T-helper 2 cell treated with Interferon-gamma antibody and Interleukin-4, amounts not matched to agents 100 ng/mL and 5 ng/mL, for 36 hours (primary cell): ENCODE measurements around the gene IGLL5. TPM values are rescaled to one million over a fixed set of nuclear protein-coding genes. Genes with fewer than 3 reads are reported as not detected.
"Not testable (repeated sequence)": the region's sequence is repeated elsewhere in the genome, so short reads cannot be mapped to it uniquely, and the experiment has no call there.

ENCODE experiments used
- intact Hi-C: fragments of 100-400 bp; cut with micrococcal nuclease; formaldehyde crosslinking; loops from one replicate; pipeline ENCODE4 v1.15.1; 2023
- total RNA-seq: library from RNA; stranded (reverse); gene quantifications from 2 replicates; pipeline ENCODE4 v1.2.3, GENCODE V29; 2022

The IGLL5 gene
- total RNA-seq, 1 donor from 2014 or later, result not detected

DNA sequence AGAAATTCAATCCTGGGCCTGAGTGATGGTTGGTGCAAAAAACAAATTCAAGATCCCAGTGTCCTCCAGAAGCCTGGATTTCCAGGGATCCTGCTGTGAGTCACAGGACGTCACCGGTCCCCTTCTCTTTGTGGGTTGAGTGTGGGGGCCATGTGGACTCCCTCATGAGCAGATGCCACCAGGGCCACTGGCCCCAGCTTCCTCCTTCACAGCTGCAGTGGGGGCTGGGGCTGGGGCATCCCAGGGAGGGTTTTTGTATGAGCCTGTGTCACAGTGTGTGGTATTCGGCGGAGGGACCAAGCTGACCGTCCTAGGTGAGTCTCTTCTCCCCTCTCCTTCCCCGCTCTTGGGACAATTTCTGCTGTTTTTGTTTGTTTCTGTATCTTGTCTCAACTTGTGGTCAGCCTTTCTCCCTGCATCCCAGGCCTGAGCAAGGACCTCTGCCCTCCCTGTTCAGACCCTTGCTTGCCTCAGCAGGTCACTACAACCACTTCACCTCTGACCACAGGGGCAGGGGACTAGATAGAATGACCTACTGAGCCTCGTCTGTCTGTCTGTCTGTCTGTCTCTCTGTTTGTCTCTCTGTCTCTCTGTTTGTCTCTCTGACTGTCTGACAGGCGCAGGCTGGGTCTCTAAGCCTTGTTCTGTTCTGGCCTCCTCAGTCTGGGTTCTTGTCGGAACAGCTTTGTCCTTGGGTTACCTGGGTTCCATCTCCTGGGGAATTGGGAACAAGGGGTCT lies 11.9 kb downstream of the IGLL5 start:
- intact Hi-C loops, result not testable (repeated sequence)

DNA sequence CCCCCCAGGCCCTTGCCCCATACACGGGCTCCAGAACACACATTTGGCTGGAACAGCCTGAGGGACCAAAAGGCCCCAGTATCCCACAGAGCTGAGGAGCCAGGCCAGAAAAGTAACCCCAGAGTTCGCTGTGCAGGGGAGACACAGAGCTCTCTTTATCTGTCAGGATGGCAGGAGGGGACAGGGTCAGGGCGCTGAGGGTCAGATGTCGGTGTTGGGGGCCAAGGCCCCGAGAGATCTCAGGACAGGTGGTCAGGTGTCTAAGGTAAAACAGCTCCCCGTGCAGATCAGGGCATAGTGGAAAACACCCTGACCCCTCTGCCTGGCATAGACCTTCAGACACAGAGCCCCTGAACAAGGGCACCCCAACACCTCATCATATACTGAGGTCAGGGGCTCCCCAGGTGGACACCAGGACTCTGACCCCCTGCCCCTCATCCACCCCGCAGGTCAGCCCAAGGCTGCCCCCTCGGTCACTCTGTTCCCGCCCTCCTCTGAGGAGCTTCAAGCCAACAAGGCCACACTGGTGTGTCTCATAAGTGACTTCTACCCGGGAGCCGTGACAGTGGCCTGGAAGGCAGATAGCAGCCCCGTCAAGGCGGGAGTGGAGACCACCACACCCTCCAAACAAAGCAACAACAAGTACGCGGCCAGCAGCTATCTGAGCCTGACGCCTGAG lies 13.1 kb downstream of the IGLL5 start:
- intact Hi-C loops, result not testable (repeated sequence)

DNA sequence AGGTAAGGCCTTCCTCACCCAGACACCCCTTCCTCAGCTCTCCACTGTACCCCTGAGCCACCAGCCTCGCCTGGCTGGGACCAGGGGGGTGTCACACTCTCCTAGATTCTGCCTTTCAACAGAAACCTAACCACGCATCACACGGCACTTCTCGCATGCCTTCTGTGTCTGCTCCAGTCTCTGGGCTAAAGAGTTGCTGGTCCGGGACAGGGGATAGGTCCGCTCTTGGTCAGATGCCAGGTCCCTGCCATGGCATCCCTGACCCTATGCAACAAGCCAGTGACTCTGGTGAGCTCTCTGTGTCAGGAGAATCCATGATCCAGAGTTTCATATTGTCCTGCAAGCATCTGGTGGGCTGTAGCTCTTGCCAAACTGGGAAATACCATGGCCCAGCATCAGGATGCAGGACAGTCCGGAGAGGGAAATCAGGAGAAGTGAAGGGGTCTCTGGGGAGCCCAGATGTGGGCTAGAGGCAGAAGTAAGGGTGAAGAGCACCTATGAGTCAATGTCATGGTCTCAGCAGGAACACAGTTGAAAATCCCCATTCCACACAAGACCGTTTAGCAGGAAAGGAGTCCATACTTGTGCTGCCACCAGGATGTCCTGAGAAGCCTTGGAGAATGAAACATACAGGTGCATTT lies 14.1 kb downstream of the IGLL5 start:
- intact Hi-C loops, result no loop called here

DNA sequence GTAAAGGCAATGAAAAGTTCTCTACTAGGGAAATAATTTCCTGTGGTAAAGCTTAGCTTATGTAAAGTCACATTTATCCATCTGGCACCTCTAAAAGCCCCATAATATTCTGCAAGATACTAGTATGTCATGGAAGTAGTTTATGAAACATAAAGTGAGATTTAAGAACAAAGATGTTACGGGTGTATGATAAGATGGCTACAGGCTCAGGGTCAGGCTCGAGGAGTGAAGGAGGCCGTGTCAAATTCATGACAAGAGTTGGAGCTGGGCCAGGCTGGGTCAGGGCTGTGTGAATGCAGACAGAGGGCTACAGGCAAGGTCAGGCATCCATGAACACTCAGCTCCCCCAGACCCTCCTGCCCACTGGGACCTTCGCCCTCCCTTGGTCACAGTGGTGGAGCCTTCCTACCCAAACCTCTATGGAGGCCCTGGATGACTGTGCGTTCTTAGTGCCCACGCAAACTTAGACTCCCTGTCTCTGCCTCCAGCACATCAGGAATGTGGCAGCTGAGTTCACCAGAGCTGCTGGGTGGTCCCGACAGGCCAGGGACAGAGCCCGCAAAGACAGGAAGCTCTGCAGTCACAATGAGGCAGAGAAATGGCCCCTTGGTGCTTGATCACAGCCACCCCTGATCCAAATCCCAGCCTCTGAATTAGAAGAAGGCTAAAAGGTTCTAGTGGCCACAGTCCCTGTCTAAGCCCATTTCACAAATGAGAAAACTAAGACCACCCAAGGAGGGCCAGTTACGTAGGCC lies 14.8 kb downstream of the IGLL5 start:
- intact Hi-C loops, result no loop called here

DNA sequence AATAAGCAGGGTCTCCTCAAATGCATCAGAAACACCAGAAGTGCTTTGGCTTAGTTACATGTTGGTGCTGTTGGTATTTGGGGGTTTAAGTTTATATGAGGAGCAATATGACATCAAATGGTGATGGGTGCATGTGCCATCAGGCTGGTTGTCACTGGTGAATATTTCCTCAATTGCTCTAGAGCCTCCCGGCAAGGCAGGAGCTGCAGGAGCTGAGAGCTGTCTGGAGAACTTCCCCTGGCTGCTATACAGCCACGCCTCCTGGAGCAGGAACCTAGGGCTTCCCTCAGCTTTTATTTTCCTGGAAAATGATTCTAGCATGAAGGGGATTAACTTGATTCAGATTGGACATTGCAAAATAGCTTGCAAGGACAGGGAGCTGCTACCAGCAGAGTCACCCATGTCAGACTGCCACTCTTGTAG lies 15.8 kb downstream of the IGLL5 start:
- intact Hi-C loops, result no loop called here

DNA sequence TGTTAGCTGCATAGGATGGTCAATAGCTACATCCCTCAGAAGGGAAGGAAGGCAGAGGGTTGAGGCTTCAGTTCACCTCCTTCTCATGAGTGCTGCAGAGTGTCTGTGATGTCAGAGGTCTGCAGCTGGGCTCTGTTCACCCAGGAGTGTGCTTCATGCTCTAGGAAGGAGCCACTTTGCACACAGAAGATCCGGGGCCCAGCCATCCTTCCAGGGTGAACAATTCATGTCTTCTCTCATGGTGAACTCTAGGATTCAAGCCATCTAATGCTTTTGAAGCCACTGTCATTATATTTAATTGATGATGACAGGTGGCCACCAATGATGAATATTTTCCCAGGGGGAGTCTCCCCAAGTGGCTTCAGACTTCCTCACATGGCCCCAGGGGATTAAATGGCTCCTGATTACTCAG lies 16.2 kb downstream of the IGLL5 start:
- intact Hi-C loops, result not testable (repeated sequence)

DNA sequence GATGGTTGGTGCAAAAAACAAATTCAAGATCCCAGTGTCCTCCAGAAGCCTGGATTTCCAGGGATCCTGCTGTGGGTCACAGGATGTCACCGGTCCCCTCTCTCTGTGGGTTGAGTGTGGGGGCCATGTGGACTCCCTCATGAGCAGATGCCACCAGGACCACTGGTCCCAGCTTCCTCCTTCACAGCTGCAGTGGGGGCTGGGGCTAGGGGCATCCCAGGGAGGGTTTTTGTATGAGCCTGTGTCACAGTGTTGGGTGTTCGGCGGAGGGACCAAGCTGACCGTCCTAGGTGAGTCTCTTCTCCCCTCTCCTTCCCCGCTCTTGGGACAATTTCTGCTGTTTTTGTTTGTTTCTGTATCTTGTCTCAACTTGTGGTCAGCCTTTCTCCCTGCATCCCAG lies 17.1 kb downstream of the IGLL5 start:
- intact Hi-C loops, result not testable (repeated sequence)

DNA sequence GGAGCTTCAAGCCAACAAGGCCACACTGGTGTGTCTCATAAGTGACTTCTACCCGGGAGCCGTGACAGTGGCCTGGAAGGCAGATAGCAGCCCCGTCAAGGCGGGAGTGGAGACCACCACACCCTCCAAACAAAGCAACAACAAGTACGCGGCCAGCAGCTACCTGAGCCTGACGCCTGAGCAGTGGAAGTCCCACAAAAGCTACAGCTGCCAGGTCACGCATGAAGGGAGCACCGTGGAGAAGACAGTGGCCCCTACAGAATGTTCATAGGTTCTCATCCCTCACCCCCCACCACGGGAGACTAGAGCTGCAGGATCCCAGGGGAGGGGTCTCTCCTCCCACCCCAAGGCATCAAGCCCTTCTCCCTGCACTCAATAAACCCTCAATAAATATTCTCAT lies 18.8 kb downstream of the IGLL5 start:
- intact Hi-C loops, result not testable (repeated sequence)

DNA sequence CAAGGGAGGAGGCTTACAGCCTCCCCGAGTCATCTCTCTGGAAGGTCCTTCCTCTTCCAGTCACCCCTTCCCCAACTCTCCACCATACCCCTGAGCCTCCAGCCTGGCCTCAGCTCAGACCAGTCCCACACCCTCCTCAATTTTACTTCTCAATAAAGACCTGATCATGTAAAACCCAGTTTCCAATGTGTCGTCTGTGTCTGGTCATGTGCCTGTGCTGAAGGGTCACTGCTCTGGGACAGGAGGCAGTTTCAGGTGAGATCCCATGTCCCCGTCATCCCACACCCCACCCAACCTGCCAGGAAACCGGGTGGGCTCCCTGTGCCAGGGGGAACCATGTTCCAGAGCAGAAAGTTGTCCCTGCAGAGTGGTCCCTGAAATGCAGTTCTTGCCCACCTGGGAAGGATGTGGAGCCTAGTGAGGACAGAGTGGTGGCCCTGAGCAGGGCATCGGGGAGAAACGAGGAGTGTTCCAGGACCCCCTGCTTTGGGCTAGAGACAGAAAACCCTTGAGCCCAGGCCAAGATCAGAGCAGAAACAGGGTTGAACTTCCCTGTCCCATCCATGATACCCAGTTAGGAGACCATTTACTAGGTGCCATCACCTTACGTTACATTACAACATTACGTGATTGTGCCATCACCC lies 19.4 kb downstream of the IGLL5 start:
- intact Hi-C loops, result no loop called here

DNA sequence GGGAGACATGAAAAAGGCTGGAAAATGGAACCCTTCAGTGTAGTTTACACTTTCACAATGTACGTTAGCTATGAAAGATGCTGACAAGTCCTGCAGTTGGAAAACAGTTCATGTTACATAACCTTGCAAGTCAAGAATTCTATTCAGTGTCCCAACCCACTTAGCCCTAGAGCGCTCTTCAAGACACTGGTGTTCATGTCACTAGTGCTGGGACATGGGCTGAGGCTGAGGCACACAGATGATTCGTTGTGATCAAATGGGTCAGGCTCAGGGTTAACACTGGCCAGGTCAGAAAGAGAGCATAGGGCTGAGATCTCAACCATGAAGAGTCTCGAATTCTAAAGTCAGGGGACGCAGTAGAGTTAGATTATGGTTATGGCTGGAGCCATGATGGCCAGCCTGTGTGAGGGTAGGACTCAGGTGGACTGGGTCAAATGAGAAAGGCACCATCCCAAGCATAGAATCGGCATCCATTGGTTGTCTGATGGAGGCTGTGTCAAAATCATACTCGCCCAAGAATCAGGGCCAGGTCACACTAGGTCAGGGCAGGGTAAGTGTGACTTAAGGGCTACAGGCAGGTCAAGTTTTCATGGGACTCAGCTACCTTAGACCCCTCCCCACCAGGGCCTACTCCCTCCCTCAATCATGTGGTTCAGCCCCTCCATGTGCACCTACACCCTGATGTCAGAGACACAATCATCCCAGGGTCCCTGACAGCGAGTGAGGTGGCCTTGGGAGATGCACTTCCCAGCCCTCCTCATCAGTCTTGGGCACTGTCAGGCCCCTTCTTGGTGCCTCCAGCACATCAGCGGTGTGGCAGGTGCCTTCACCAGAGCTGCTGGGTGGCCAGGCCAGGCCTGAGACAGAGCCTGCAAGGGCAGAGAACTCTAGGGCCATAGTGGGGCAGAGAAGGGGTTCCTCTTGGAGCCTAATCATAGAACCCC lies 20.2 kb downstream of the IGLL5 start:
- intact Hi-C loops, result no loop called here

DNA sequence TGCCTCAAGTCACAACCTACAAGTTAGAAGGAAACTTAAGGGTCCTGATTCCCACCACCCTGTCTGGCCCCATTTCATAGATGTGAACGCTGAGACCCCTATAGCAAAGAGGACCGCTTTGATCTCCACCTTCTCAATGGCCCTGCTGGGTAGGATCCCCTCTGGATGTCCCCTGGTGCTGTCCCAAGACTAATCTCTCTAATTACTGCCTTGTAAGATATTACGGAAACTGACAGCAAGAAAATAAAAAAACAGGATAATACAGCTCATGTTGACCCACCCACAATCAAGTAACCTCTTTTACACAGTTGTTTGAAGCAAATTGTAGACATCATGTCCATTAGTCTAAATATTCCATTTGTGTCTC lies 20.9 kb downstream of the IGLL5 start:
- intact Hi-C loops, result no loop called here

DNA sequence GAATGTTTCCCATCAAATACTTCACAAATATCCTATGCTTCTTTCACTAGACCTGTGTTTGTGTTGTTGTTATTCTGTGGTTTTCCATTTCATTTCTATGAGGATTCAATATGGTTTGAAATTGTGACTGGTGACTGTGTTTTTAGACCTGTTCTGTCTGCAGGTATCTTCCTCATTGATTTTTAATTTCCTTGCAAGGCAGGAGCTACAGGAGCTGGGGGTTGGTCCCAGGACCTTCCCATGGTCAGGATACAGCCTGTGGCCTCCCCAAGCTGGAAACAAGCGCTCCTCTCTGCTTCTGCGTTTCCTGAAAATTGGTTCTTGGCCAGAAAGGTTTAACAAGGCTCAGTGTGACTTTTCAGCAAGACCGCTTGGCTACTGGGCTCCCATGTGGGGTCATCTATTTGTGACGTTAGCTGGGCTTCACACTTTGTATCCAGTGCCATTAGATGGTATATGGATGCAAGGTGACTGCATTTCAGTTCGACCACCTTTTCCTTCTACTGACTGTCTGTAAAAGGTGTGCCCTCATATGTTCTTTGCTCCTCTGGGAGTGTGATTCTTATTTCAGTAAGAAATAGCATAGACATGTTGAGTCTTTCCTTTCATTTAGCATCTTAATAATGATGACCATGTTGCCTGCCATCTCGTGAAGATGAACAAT lies 21.5 kb downstream of the IGLL5 start:
- intact Hi-C loops, result no loop called here

DNA sequence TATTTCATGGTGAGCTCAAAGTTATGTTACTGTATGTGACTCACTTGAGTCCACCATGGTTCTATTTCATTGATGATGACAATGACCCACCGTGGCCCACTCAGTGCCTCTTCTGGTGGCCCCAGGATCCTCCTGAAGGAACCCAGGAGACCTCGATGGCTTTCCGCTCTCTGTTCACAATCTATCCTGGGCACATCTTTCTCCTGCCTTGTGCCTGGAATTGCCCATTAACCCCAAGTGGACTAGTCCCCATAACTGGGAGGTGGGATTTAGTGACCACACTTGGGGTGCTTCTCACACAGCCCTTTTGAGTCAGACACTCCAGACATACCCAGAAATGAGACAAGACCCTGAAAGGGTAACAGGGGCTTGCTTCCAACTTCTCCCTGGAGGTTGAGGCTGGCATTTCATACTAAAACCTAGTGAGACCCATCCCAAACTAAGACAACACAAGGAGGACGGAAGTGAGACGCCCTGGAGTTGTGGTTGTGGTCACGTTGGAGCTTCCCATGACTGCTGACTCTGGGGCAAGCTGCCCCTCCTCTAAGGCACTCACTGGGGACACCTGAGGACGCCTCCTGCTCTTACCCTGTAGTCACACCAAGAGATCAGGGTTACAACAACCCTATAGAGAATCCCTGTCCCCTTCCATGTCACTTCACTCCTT lies 22.1 kb downstream of the IGLL5 start:
- intact Hi-C loops, result no loop called here

DNA sequence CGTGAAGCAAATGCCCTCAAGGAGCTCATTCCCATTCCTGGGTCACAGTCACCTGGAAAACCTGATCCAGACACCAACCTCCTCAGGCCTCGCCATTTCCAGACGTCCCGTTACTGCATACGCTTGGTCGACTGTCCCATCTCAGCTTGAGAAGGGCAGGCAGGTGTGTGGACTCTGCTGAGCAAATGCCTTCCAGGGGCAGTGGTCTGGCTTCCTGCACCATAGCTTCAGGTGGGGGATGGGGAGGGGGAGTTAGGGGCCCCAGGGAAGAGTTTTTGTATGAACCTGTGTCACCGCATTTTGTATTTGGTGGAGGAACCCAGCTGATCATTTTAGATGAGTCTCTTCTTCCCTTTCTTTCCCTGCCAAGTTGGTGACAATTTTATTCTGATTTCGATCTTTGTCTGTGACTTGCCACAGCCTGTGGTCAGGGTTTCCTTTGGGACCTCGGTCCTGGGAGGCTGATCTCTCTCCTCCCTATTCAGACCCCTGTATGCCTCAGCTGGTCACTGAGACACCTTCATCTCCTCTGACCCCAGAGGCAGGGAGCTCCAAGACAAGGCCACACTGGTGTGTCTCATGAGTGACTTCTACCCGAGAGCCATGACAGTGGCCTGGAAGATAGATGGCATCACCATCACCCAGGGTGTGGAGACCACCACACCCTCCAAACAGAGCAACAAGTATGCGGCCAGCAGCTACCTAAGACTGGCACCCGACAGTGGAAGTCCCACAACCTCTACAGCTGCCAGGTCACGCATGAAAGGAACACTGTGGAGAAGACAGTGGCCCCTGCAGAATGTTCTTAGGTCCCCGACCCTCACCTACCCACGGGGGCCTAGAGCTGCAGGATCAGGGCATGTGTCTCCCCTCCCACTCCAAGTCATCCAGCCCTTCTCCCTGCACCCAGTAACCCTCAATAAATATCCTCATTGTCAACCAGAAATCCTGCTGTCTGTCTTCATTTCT lies 22.9 kb downstream of the IGLL5 start:
- intact Hi-C loops, result no loop called here

DNA sequence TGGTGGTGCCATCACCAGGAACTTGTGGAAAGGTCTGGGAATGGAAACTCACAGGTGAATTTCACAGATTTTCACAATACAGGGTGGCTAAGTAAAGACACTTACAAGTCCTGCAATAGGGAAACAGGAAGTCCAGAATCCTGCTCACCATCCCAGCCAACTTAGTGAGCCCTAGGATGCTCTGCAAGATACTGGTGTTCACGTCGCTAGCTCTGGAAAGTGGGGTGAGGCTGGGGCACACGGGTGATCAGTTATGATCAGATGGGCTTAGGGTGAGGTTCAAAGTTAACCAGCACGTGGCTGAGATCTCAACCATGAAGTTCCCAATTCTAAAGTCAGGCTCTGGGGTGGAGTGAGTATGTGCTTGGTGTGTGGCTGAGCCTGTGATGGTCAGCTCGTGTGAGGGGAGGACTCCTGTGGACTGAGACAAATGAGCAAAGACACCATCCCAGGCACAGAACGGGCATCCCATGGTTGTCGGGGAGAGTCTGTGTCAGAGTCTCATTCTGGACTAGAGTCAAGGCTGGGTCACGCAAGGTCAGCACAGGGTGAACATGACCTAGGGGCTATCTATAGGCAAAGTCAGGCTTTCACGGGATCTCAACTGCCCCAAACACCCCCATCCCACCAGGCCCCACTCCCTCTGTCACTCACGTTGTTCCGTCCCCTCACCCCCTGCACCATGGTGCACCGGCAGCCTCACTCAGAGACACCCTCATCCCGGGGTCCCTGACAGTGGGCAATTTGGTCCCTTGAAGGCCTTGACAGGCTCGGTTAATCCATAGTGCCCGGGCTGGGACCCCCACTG lies 23.9 kb downstream of the IGLL5 start:
- intact Hi-C loops, result no loop called here

DNA sequence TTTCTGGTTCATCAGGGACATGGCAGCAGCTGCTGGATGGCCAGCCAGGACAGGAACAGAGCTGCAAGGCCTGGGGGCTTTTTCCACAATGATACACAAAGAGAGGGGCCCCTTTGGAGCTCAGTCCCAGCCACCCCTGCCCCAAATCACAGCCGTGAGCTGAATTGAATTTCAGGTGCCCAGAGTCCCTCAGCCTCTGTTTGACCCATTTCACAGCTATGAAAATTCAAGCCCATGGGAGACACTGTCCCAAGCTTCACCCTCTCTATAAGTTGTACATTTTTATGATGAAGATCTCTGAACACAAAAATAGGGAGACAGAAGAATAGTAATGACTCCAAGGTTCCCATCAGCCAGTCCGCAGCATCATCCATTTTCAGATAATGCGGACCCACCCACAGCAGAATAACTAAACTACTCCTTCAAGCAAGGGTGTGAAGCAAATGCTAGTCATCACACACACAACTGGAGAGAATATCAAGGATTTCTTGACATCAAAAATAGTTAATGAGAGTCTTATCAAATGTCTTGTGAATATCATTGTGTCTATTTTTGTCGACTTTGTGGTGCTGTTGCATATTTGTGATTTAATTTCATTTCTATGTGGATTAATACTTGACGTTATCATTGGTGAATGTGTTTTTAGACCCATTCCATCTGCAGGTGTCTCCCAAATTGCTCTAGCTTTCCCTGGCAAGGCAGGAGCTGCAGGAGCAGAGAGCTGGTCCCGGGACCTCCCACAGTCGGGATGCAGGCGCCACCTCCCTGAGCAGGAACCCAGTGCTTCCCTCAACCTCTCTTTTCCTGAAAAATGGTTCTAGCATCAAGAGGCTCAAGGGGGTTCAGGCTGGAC lies 24.7 kb downstream of the IGLL5 start:
- intact Hi-C loops, result no loop called here
